Measurements from ENCODE around the gene LAD1. TPM values are rescaled to one million over a fixed set of nuclear protein-coding genes. Genes with fewer than 3 reads are reported as not detected.

Gene LAD1
- polyA plus RNA-seq, 3 donors from 2014 or later = not detected

- no peaks in the 10 kb centered on the region for H3K4me1 Mint-ChIP-seq
These were observed 63.2 kb downstream of the LAD1 start for GRCh38 chr1:201335901-201336300.

GRCh38 chr1:201335174-201335870 is 63.8 kb downstream of the LAD1 start:
- Mint-ChIP-seq H3K27me3 (ENCODE audit: low read depth in 3 of 3) (peaks cover 0 to 5% (median 3%) of the 10 kb centered on the region in 3 donors), H3K4me1 (no peaks in the 10 kb centered on the region), H3K27ac (no peak overlapping the region), H3K4me3 (no peak overlapping the region), H3K9me3 (no peaks in the 10 kb centered on the region), H3K36me3 (no peaks in the 10 kb centered on the region)
- DNase-seq = no peak

More at GRCh38 chr1:201335901-201336300, 63.2 kb downstream of the LAD1 start:
- Mint-ChIP-seq H3K9me3 (no peaks in the 10 kb centered on the region), H3K4me3 (no peak overlapping the region), H3K36me3 (no peaks in the 10 kb centered on the region), H3K27me3 (ENCODE audit: low read depth in 3 of 3) (peaks cover 0 to 5% (median 3%) of the 10 kb centered on the region in 3 donors), H3K27ac (no peak overlapping the region)
- DNase-seq = no peak

GRCh38 chr1:201334325-201335173 is 64.6 kb downstream of the LAD1 start:
- peaks cover 0 to 2% (median 2%) of the 10 kb centered on the region in 3 donors for H3K27me3 Mint-ChIP-seq (ENCODE audit: low read depth in 3 of 3)
- no peaks in the 10 kb centered on the region for H3K9me3 Mint-ChIP-seq
- no peak overlapping the region for H3K27ac Mint-ChIP-seq
- no peak for DNase-seq
- no peaks in the 10 kb centered on the region for H3K4me1 Mint-ChIP-seq
- no peaks in the 10 kb centered on the region for H3K36me3 Mint-ChIP-seq
- H3K4me3 Mint-ChIP-seq = no peak overlapping the region

- Mint-ChIP-seq H3K27me3 (ENCODE audit: low read depth in 3 of 3) (peaks cover 0 to 3% (median 1%) of the 10 kb centered on the region in 3 donors), H3K4me1 (no peaks in the 10 kb centered on the region), H3K4me3 (no peak overlapping the region), H3K36me3 (no peaks in the 10 kb centered on the region), H3K9me3 (no peaks in the 10 kb centered on the region), H3K27ac (no peak overlapping the region)
- DNase-seq = no peak
These were observed 66.3 kb downstream of the LAD1 start for GRCh38 chr1:201332616-201333335.

DNA sequence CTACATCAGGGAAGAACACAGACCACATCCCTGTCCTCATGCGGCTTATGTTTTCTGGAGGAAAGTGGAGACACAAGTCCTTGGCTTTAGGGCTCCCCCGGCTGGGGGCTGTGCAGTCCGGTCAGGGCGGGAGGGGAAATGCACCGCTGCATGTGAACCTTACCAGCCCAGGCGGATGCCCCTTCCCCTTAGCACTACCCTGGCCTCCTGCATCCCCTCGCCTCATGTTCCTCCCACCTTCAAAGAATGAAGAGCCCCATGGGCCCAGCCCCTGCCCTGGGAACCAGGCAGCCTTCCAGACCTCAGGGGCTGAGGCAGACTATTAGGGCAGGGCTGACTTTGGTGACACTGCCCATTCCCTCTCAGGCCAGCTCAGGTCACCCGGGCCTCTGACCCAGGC is 67.1 kb downstream of the LAD1 start:
- Mint-ChIP-seq H3K4me3 (no peak overlapping the region), H3K27me3 (ENCODE audit: low read depth in 3 of 3) (peaks cover 0 to 3% (median 2%) of the 10 kb centered on the region in 3 donors), H3K9me3 (no peaks in the 10 kb centered on the region), H3K4me1 (no peaks in the 10 kb centered on the region), H3K27ac (no peak overlapping the region), H3K36me3 (no peaks in the 10 kb centered on the region)
- no peak for DNase-seq

- Mint-ChIP-seq H3K27me3 (ENCODE audit: low read depth in 3 of 3) (peaks cover 0 to 5% (median 3%) of the 10 kb centered on the region in 3 donors), H3K9me3 (no peaks in the 10 kb centered on the region), H3K27ac (no peak overlapping the region), H3K4me3 (no peak overlapping the region), H3K36me3 (no peaks in the 10 kb centered on the region), H3K4me1 (no peaks in the 10 kb centered on the region)
- no peak for DNase-seq
These were observed 68.0 kb downstream of the LAD1 start for GRCh38 chr1:201331166-201331565.

Other genes starting within 250 kb of the LAD1 start
- 10 to 100 TPM; 32.6 to 66.7 (median 38.9) TPM for gene TMEM9, start 244.8 kb downstream of the LAD1 start, polyA plus RNA-seq
- not detected for gene IGFN1, start 208.5 kb downstream of the LAD1 start, polyA plus RNA-seq
- gene PKP1, start 115.8 kb downstream of the LAD1 start, polyA plus RNA-seq = not detected
- not detected for gene TNNT2, start 21.6 kb downstream of the LAD1 start, polyA plus RNA-seq
- not detected for gene TNNI1, start 22.4 kb upstream of the LAD1 start, polyA plus RNA-seq
- gene PHLDA3, start 69.9 kb upstream of the LAD1 start, polyA plus RNA-seq = 10 to 100 TPM in 1 of 3 donors, under 1 TPM in 1, not detected in 1; 0.62 to 10.8 TPM
- gene CSRP1, start 107.8 kb upstream of the LAD1 start, polyA plus RNA-seq = 10 to 100 TPM; 58.0 to 72.9 (median 61.8) TPM
- gene NAV1, start 139.8 kb upstream of the LAD1 start, polyA plus RNA-seq = under 1 TPM in 2 of 3 donors, not detected in 1; 0.23 to 0.56 TPM

All from immature natural killer cell (primary cell).